GM23338 (cell line): ENCODE measurements around the gene KRTAP5-2. TPM values are rescaled to one million over a fixed set of nuclear protein-coding genes. Genes with fewer than 3 reads are reported as not detected.

Source experiments
- ATAC-seq: fragments of 200-7000 bp; cut with Tn5 transposase; 3 replicates; pipeline ENCODE4 v1.9.1; 2020
- DNase-seq: peaks from one replicate; pipeline ENCODE4 v3.0.0-alpha.2; 2015; ENCODE audit warnings: low spot score
- H2AFZ ChIP-seq: fragments of 200-600 bp; sonication (generic); 2 replicates; pipeline ENCODE4 v1.8.0; 2016; ENCODE audit warnings: antibody characterized with exemption, mild to moderate bottlenecking, moderate library complexity
- H3F3A ChIP-seq: fragments of 200-600 bp; sonication (generic); replicated peaks from 2 replicates; pipeline ENCODE4 v1.8.0; 2017; ENCODE audit warnings: antibody characterized with exemption, mixed run types, low read depth
- H3K27ac ChIP-seq: fragments of 200-600 bp; sonication (generic); 2 replicates; pipeline ENCODE4 v1.6.1; 2016; ENCODE audit warnings: low read depth
- H3K27me3 ChIP-seq: fragments of 200-600 bp; sonication (generic); 2 replicates; pipeline ENCODE4 v1.8.0; 2016; ENCODE audit warnings: mild to moderate bottlenecking, mixed run types, moderate library complexity; ENCODE audit not compliant: insufficient read depth
- H3K36me3 ChIP-seq: fragments of 200-600 bp; sonication (generic); 2 replicates; pipeline ENCODE4 v1.8.0; 2016; ENCODE audit warnings: mild to moderate bottlenecking; ENCODE audit not compliant: insufficient read depth
- H3K4me1 ChIP-seq: fragments of 200-600 bp; sonication (generic); 2 replicates; pipeline ENCODE4 v1.8.0; 2016; ENCODE audit warnings: mild to moderate bottlenecking, moderate library complexity; ENCODE audit not compliant: insufficient read depth
- H3K4me2 ChIP-seq: fragments of 200-600 bp; sonication (generic); 2 replicates; pipeline ENCODE4 v1.7.1; 2017; ENCODE audit warnings: mixed run types
- H3K4me3 ChIP-seq: fragments of 200-600 bp; sonication (generic); 2 replicates; pipeline ENCODE4 v1.6.1; 2016; ENCODE audit warnings: mixed run types
- H3K79me2 ChIP-seq: fragments of 200-600 bp; sonication (generic); replicated peaks from 2 replicates; pipeline ENCODE4 v1.8.0; 2017; ENCODE audit warnings: mild to moderate bottlenecking; ENCODE audit not compliant: insufficient read depth
- H3K9me2 ChIP-seq: fragments of 200-600 bp; sonication (generic); 2 replicates; pipeline ENCODE4 v1.8.0; 2017; ENCODE audit not compliant: insufficient read depth
- H4K20me1 ChIP-seq: fragments of 200-600 bp; sonication (generic); replicated peaks from 2 replicates; pipeline ENCODE4 v1.8.0; 2017; ENCODE audit warnings: mild to moderate bottlenecking; ENCODE audit not compliant: insufficient read depth
- H3K27ac Mint-ChIP-seq: 2 replicates; pipeline ENCODE4 v1.8.0; 2020; ENCODE audit warnings: inconsistent platforms, mild to moderate bottlenecking, moderate library complexity, mixed read lengths
- H3K27me3 Mint-ChIP-seq: 3 replicates; pipeline ENCODE4 v1.8.0; 2022; ENCODE audit warnings: low read depth, mild to moderate bottlenecking, moderate library complexity, mixed read lengths, inconsistent platforms; ENCODE audit not compliant: insufficient read depth, poor library complexity
- H3K36me3 Mint-ChIP-seq: 3 replicates; pipeline ENCODE4 v1.8.0; 2021; ENCODE audit warnings: low read depth, mild to moderate bottlenecking, inconsistent platforms, moderate library complexity, mixed read lengths
- H3K4me1 Mint-ChIP-seq: 3 replicates; pipeline ENCODE4 v1.8.0; 2020; ENCODE audit warnings: mild to moderate bottlenecking, inconsistent platforms, mixed read lengths
- H3K4me3 Mint-ChIP-seq: 3 replicates; pipeline ENCODE4 v1.8.0; 2021; ENCODE audit warnings: moderate library complexity, mild to moderate bottlenecking, inconsistent platforms, mixed read lengths
- H3K9me3 Mint-ChIP-seq: 3 replicates; pipeline ENCODE4 v1.8.0; 2020; ENCODE audit warnings: moderate library complexity, mild to moderate bottlenecking, inconsistent platforms, mixed read lengths
- CREB1 ChIP-seq: fragments of 250-450 bp; sonication (Bioruptor Pico); IDR thresholded peaks from 2 replicates; pipeline ENCODE4 v1.5.0; 2020; ENCODE audit warnings: low read depth, mild to moderate bottlenecking, moderate library complexity
- ETS1 ChIP-seq: IDR thresholded peaks from 2 replicates; pipeline ENCODE4 v1.6.1; 2016; ENCODE audit warnings: antibody characterized with exemption
- EZH2 ChIP-seq: fragments of 200-600 bp; sonication (generic); IDR thresholded peaks from one replicate; pipeline ENCODE4 v1.8.0; 2017; ENCODE audit warnings: antibody characterized with exemption, mild to moderate bottlenecking, low read depth; ENCODE audit not compliant: unreplicated experiment
- EZH2phosphoT487 ChIP-seq: fragments of 200-600 bp; sonication (generic); IDR thresholded peaks from one replicate; pipeline ENCODE4 v1.8.1; 2018; ENCODE audit warnings: antibody characterized with exemption; ENCODE audit not compliant: unreplicated experiment
- JUNB ChIP-seq: IDR thresholded peaks from one replicate; pipeline ENCODE4 v1.6.1; 2016; ENCODE audit warnings: antibody characterized with exemption; ENCODE audit not compliant: unreplicated experiment
- NANOG ChIP-seq: IDR thresholded peaks from 2 replicates; pipeline ENCODE4 v1.6.1; 2016; ENCODE audit warnings: antibody characterized with exemption, borderline replicate concordance
- POLR2AphosphoS5 ChIP-seq: IDR thresholded peaks from 2 replicates; pipeline ENCODE4 v1.6.1; 2016; ENCODE audit warnings: antibody characterized with exemption, low read depth
- REST ChIP-seq: IDR thresholded peaks from one replicate; pipeline ENCODE4 v1.6.1; 2018; ENCODE audit warnings: antibody characterized with exemption; ENCODE audit not compliant: unreplicated experiment
- STAT1 ChIP-seq: IDR thresholded peaks from one replicate; pipeline ENCODE4 v1.6.1; 2016; ENCODE audit warnings: antibody characterized with exemption; ENCODE audit not compliant: unreplicated experiment
- ZNF114 ChIP-seq: fragments of 250-450 bp; sonication (Bioruptor Pico); IDR thresholded peaks from 2 replicates; pipeline ENCODE4 v1.5.0; 2020; ENCODE audit warnings: mild to moderate bottlenecking, moderate library complexity
- ZNF331 ChIP-seq: fragments of 250-450 bp; sonication (Bioruptor Pico); IDR thresholded peaks from 2 replicates; pipeline ENCODE4 v1.5.0; 2020; ENCODE audit warnings: low read depth, mild to moderate bottlenecking, moderate library complexity
- ZNF462 ChIP-seq: fragments of 250-450 bp; sonication (Bioruptor Pico); IDR thresholded peaks from 2 replicates; pipeline ENCODE4 v1.5.0; 2020; ENCODE audit warnings: mild to moderate bottlenecking, moderate library complexity
- polyA plus RNA-seq: library from polyadenylated mRNA; unstranded; fragments of >200 nt; fragmentation: Nextera tagmentation; extraction: Ambion mirVana; gene quantifications from 2 replicates; pipeline ENCODE4 v1.2.1, GENCODE V29; 2016
- total RNA-seq: library from RNA; depleted of rRNA; stranded (reverse); fragments of >200 nt; shearing (Covaris generic); gene quantifications from 2 replicates; pipeline ENCODE4 v1.2.3, GENCODE V29; 2014
- TF ChIP-seq, protein P1 (sequence below), 2 experiments: fragments of 200-600 bp in 1 of 2; sonication (generic) in 1 of 2; conservative IDR thresholded peaks; 2 replicates each; pipeline versions ENCODE4 v1.5.1 to v1.6.1; 2016 to 2017; ENCODE audit warnings: antibody characterized with exemption in 2 of 2, low read depth in 2 of 2, mild to moderate bottlenecking in 2 of 2, moderate library complexity in 1 of 2

Gene KRTAP5-2
- total and polyA plus RNA-seq, 2 experiments from 2014 or later, result not detected

GRCh38 chr11:1589996-1590395 lies 8.1 kb downstream of the KRTAP5-2 start:
- H3K9me2 ChIP-seq, result no peaks in the 10 kb centered on the region
- H3K36me3 ChIP-seq, result no peaks in the 10 kb centered on the region
- DNase-seq (no peak), ATAC-seq (no peak)
- Mint-ChIP-seq H3K36me3 (no peaks in the 10 kb centered on the region), H3K27ac (no peak overlapping the region), H3K4me1 (no peaks in the 10 kb centered on the region), H3K27me3 (peaks cover 13% of the 10 kb centered on the region), H3K9me3 (no peaks in the 10 kb centered on the region), H3K4me3 (no peak overlapping the region)
- no peaks in the 10 kb centered on the region for H3K27me3 ChIP-seq
- no peaks in the 10 kb centered on the region for H3F3A ChIP-seq
- H3K4me2 ChIP-seq, result no peak overlapping the region
- H3K4me3 ChIP-seq, result no peak overlapping the region
- H4K20me1 ChIP-seq, result no peaks in the 10 kb centered on the region
- no peak overlapping the region for H2AFZ ChIP-seq
- H3K27ac ChIP-seq, result no peak overlapping the region
- H3K79me2 ChIP-seq, result no peaks in the 10 kb centered on the region
- TF ChIP-seq STAT1 (no peak), JUNB (no peak), REST (no peak), CREB1 (CRISPR knock-in tag) (no peak), ETS1 (no peak), POLR2AphosphoS5 (no peak), EZH2 (no peak), ZNF331 (CRISPR knock-in tag) (no peak), ZNF462 (CRISPR knock-in tag) (no peak), ZNF114 (CRISPR knock-in tag) (no peak), EZH2phosphoT487 (no peak), NANOG (no peak)
- TF ChIP-seq, protein P1, sequence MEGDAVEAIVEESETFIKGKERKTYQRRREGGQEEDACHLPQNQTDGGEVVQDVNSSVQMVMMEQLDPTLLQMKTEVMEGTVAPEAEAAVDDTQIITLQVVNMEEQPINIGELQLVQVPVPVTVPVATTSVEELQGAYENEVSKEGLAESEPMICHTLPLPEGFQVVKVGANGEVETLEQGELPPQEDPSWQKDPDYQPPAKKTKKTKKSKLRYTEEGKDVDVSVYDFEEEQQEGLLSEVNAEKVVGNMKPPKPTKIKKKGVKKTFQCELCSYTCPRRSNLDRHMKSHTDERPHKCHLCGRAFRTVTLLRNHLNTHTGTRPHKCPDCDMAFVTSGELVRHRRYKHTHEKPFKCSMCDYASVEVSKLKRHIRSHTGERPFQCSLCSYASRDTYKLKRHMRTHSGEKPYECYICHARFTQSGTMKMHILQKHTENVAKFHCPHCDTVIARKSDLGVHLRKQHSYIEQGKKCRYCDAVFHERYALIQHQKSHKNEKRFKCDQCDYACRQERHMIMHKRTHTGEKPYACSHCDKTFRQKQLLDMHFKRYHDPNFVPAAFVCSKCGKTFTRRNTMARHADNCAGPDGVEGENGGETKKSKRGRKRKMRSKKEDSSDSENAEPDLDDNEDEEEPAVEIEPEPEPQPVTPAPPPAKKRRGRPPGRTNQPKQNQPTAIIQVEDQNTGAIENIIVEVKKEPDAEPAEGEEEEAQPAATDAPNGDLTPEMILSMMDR (conservative IDR thresholded peaks at IDR 0.05; ENCODE audit: low read depth in 2 of 2), result no peak
- H3K4me1 ChIP-seq, result no peaks in the 10 kb centered on the region
